ENCODE results near the gene SLK. TPM values are rescaled to one million over a fixed set of nuclear protein-coding genes. Genes with fewer than 3 reads are reported as not detected.

Gene SLK
- total and polyA plus RNA-seq, 2 donors from 2014 or later = 12.3 to 45.5 TPM

GRCh38 chr10:103936022-103936421, 30.9 kb upstream of the SLK start:
- no peak for FAIRE-seq
- DNase-seq = no peak

GRCh38 chr10:103939522-103939921, 27.4 kb upstream of the SLK start:
- H3K36me3 ChIP-seq (ENCODE audit: control insufficient read depth in 2 of 3, insufficient read depth in 3 of 3, low read length in 3 of 3) = no peaks in the 10 kb centered on the region
- no peaks in the 10 kb centered on the region for H3K27me3 ChIP-seq (ENCODE audit: control insufficient read depth, insufficient read depth, low read length)
- intact Hi-C loops (cut with DNase I) = no loop called here
- H3K9ac ChIP-seq (ENCODE audit: low read length in 3 of 3) = no peak overlapping the region
- no peak overlapping the region for H3K27ac ChIP-seq (ENCODE audit: low read depth in 2 of 2, low read length in 2 of 2)
- TF ChIP-seq CTCF (IDR thresholded peaks at IDR 0.05; ENCODE audit: borderline replicate concordance, extremely low read depth, insufficient read depth) = no peak
- no peaks in the 10 kb centered on the region for H3K4me1 ChIP-seq (ENCODE audit: control insufficient read depth in 2 of 3, insufficient read depth in 2 of 3, low read depth in 1 of 3, low read length in 3 of 3)
- DNase-seq = no peak
- no peaks in the 10 kb centered on the region for H3K9me3 ChIP-seq (ENCODE audit: control insufficient read depth in 2 of 3, insufficient read depth in 1 of 3, low read length in 3 of 3)
- no peak overlapping the region for H3K4me3 ChIP-seq (ENCODE audit: low read length in 3 of 3)
- FAIRE-seq = no peak

More at GRCh38 chr10:103936022-103936421, 30.9 kb upstream of the SLK start:
- TF ChIP-seq CTCF (IDR thresholded peaks at IDR 0.05; ENCODE audit: borderline replicate concordance, extremely low read depth, insufficient read depth) = no peak
- H3K9ac ChIP-seq (ENCODE audit: low read length in 3 of 3) = no peak overlapping the region
- H3K27me3 ChIP-seq (ENCODE audit: control insufficient read depth, insufficient read depth, low read length) = no peaks in the 10 kb centered on the region
- no peaks in the 10 kb centered on the region for H3K9me3 ChIP-seq (ENCODE audit: control insufficient read depth in 2 of 3, insufficient read depth in 1 of 3, low read length in 3 of 3)
- no peak overlapping the region for H3K4me3 ChIP-seq (ENCODE audit: low read length in 3 of 3)
- H3K27ac ChIP-seq (ENCODE audit: low read depth in 2 of 2, low read length in 2 of 2) = no peak overlapping the region
- no peaks in the 10 kb centered on the region for H3K36me3 ChIP-seq (ENCODE audit: control insufficient read depth in 2 of 3, insufficient read depth in 3 of 3, low read length in 3 of 3)
- intact Hi-C loops (cut with DNase I) = no loop called here
- peaks cover 0 to 2% (median 0%) of the 10 kb centered on the region in 3 donors for H3K4me1 ChIP-seq (ENCODE audit: control insufficient read depth in 2 of 3, insufficient read depth in 2 of 3, low read depth in 1 of 3, low read length in 3 of 3)

DNA sequence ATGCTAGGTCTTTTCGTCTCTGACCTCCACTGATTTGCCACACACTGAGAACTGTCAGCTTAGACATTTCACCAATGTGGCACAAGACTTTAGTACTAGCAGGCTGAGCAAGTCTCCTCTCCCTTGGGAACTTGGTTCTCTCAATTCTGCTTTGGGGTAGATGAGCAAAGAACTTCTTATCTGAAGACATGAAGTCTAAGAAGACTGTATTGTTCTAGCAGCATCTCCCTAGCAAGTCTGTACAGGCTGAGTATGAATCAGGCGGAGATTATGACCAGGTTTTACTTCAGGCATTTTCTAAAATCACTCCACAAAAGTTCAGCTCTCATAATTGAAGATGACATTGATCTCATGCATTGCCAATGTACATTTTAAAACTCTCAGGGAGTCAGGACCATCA, 25.1 kb upstream of the SLK start:
- Histone ChIP-seq H3K36me3 (ENCODE audit: control insufficient read depth in 2 of 3, insufficient read depth in 3 of 3, low read length in 3 of 3) (no peaks in the 10 kb centered on the region), H3K9ac (ENCODE audit: low read length in 3 of 3) (no peak overlapping the region), H3K27me3 (ENCODE audit: control insufficient read depth, insufficient read depth, low read length) (no peaks in the 10 kb centered on the region), H3K4me3 (ENCODE audit: low read length in 3 of 3) (no peak overlapping the region), H3K27ac (ENCODE audit: low read depth in 2 of 2, low read length in 2 of 2) (no peak overlapping the region), H3K9me3 (ENCODE audit: control insufficient read depth in 2 of 3, insufficient read depth in 1 of 3, low read length in 3 of 3) (no peaks in the 10 kb centered on the region), H3K4me1 (ENCODE audit: control insufficient read depth in 2 of 3, insufficient read depth in 2 of 3, low read depth in 1 of 3, low read length in 3 of 3) (no peaks in the 10 kb centered on the region)
- no peak for DNase-seq
- intact Hi-C loops (cut with DNase I) = no loop called here
- no peak for TF ChIP-seq CTCF (IDR thresholded peaks at IDR 0.05; ENCODE audit: borderline replicate concordance, extremely low read depth, insufficient read depth)
- FAIRE-seq = no peak

DNA sequence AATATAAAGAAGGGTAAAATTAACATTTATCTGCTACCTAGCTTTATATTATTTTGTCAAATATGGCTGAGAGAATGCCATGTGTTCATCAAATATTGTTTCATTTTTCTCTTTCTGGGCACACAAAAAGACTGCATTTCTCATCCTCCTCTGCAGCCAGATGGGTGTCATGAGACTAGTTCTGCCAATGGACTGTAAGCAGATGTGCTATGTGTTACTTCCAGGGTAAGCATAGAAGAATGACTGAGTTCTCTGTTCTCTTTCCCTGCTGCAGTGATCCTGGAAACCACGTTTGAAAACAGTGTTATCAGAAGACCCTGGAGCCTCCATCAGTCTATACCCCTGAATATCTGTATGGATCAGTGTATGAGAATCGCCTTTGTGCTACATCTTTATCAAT, 24.1 kb upstream of the SLK start:
- Histone ChIP-seq H3K27ac (ENCODE audit: low read depth in 2 of 2, low read length in 2 of 2) (no peak overlapping the region), H3K4me1 (ENCODE audit: control insufficient read depth in 2 of 3, insufficient read depth in 2 of 3, low read depth in 1 of 3, low read length in 3 of 3) (no peaks in the 10 kb centered on the region), H3K9ac (ENCODE audit: low read length in 3 of 3) (no peak overlapping the region), H3K27me3 (ENCODE audit: control insufficient read depth, insufficient read depth, low read length) (no peaks in the 10 kb centered on the region), H3K4me3 (ENCODE audit: low read length in 3 of 3) (no peak overlapping the region), H3K9me3 (ENCODE audit: control insufficient read depth in 2 of 3, insufficient read depth in 1 of 3, low read length in 3 of 3) (no peaks in the 10 kb centered on the region), H3K36me3 (ENCODE audit: control insufficient read depth in 2 of 3, insufficient read depth in 3 of 3, low read length in 3 of 3) (no peaks in the 10 kb centered on the region)
- intact Hi-C loops (cut with DNase I) = no loop called here
- FAIRE-seq (no peak), DNase-seq (no peak)
- TF ChIP-seq CTCF (IDR thresholded peaks at IDR 0.05; ENCODE audit: borderline replicate concordance, extremely low read depth, insufficient read depth) = no peak
